ENCODE measurements around the gene IRAK1.

The IRAK1 gene

DNA sequence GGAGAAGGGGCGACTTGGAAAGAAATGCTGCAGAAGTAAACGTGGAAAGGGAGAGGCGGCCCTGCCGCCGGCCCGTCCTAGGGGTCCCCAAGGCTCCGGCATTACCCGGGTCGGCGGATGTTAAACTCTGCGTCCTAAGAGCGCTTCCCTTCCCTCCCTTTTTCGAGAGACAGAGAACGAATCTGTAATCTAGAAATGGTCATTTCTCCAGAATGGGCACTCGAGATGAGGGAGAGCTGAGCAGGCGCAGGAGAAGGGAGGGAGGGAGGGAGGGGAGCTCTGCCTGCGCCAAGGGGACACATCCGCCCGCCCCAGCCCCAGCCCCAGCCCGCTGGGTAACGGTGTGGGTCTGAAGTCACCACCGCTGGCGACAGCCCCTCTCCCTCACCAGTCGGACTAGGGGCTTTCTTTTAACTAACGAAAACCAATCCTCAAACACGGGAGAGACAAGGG, 49.8 kb downstream of the IRAK1 start:
- peak; percentile 70 to 79 (median 77) for DNase-seq

- DNase-seq: peak in 1 of 3 experiments; percentile 24
Measured at GRCh38 chrX:153969125-153969903, 50.4 kb downstream of the IRAK1 start.

DNA sequence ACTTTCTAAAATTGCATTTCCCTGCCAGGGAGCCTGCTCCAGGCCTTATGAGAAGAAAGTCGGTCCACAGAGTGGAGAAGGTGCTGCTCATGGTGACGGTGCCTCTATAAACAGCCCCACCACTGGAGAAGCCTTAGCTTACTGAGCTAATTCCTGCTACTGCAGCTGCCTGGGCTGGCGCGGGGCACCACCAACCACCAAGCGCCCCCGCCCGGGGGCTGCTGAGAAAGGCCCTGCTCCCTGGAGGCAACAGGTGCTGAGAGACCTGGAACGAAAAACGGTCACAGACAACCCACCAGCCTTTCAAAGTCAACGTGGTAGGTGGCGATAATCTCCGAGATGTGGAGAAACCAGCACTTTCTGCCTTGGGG, 51.0 kb downstream of the IRAK1 start:
- DNase-seq: peak; percentile 32 to 54 (median 42)

- peak in 1 of 3 experiments; percentile 27 for DNase-seq
Measured at GRCh38 chrX:153968255-153968654, 51.4 kb downstream of the IRAK1 start.

DNA sequence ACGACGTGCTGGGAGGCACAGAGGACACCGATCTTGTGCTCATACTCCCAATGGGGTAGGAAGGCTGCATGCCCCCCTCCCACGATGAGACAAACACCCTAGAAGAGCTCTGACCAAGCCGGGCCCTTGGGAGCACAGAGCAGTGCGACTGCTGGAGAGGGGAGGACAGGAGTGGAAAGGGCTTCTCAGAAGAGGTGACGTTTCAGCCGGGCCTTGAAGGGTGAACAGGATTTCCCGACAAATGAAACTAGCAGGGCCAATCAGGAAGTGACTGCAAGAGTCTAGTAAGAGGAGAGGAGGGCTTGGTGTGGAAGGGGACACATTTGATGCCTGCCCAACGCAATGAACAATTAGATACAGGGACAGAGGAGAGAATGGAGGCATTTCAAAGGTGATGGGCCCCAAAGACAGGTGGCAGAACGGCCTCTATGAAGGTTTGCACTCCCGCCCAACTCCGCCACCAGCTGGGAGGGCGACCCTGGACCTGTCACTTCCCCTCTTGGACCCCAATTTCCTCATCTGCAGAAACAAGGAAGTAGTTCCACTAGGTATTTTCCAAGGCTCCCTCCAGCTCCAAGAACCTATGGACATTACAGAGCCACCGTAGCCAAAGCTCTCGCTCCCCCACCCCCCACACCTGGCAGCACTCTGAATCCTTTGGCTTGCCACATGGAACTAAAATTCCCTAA, 52.0 kb downstream of the IRAK1 start:
- no peak for DNase-seq

DNA sequence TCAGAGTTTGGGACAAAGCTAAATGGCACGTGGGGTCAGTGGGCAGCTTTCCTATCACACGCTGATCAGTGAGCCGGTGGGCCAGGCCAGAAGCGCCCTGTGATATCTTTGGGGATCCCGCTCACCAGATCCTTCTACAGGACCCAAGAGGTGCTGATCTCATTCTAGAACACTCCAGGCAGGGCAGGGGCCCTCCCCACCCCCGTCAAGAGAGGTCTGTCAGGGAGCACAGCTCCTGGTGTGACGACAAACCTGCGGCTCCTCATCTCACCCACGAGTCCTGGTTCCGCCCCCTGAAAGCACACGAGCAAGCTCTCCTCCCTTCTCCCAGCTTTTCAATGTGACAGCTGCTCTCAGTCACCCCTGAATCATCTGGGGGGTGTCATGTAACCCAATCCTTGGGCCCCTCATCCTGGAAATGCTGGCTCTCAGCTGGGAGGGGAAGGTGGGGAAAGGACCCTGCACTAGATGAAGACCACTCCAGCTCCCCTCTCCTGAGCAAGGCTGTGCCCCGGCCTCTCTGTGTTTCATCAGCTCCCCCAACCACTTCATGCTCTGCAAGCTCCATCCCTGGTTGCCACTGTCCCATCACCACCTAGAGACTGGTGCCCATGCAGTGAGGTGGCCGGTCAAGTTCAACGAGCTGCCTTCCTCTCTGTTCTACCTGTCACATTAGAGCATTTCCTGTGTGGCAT, 52.7 kb downstream of the IRAK1 start:
- no peak for DNase-seq

DNA sequence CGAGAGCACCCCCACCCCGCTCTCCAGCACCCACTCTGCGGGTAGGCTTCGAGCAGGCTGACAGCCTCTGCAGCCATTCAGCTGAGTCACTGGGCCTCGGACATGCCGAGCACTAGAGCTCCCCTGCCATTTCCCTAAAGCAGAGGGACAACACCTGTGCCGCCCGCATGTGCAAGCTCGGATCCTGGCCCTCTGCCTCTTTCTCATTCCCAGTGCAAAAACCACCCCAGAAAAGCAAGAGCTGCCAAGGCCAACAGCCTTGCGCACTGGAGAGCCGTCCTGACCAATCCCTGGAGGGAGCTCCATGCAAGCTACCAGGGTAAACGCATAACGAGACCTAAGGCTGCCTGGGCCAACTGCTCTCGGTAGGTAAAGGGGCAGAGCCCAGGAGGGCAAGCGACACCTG, 53.4 kb downstream of the IRAK1 start:
- no peak for DNase-seq

DNA sequence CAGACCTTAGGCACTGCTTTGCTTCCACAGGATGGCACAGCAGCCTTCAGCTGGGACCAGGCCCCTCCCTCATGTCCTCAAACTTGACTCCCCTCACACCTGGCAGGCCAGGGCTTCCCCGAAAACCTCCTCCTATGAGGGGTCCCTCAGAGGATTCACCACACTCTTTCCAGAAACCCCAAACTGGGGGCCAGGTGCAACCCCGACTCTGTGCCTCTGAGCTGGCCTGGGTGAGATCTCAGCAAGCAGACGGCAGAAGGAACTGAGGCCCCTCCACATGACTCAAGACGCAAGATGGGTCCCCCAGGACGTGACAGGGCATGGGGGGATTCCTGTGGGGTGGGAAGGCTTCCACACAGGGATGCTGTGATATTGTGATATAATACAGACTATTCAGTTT, 54.3 kb downstream of the IRAK1 start:
- no peak for DNase-seq

DNA sequence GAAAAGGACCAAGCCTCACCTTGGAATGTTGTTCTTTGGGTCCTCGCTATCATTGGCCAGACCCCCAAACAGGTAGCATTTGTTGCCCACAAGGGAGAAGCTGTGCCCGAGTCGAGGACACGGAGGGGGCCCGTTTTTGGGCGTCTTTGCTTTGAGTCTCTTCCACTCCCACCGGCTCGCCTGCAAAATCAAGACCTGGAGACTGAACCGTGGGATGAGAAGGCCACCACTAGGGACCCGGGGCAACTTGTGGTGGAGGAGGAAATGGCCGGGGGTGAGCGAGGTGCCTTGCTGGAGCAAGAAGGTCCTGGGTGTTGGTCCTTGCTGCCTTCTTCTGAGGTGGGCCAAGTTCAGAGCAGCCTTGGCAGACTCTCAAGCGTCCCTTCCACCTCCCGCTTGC, 55.6 kb downstream of the IRAK1 start:
- no peak for DNase-seq

GRCh38 chrX:153963546-153963945, 56.2 kb downstream of the IRAK1 start:
- no peak for DNase-seq

- DNase-seq: no peak
Measured at GRCh38 chrX:153961292-153961691, 58.4 kb downstream of the IRAK1 start.

DNA sequence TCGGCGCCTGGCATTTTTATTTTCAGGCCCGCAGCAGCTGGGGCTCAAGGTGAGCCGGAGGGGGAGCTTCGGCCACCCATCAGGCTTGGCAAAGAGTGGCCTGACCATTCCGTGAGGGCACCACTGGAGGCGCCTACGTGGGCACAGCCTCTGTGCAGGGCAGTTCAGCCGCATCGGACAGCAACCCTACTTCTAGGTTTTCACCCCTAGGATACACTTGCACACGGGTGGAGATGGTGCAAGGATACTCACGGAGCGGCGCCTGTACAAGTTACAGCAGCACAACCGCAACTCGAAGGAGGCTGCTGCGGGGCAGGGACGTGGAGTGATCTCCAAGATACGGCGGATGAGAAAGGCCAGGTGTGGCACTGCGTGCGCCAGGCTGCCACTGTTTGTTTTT, 58.9 kb downstream of the IRAK1 start:
- peak in 1 of 3 experiments; percentile 79 for DNase-seq

Measured in NCI-H1417 (cell line).